ENCODE data around the gene CAPN14. TPM values are rescaled to one million over a fixed set of nuclear protein-coding genes. Genes with fewer than 3 reads are reported as not detected.

Gene CAPN14
- polyA plus RNA-seq, 1 of the 3 experiments (the other 2 are of a cell fraction) = 0.08 TPM

DNA sequence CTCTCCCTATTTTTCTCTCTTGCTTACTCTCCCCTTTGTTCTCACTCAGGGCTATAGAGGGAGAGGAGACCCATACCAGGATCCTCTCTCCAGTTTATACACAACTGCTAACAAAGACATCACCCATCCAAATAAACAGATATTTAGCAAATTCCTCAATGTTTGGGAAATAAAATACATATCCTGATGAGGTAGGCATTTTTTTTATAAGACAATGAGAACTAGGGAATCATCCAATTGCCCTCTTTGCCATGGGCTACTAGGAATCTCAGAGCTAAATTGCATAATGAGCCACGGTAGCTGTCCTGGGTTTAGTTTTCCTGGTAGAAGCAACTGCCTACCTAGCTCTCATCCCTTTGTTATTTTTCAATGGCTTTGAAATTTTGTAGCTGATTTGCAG is 27.1 kb downstream of the CAPN14 start (continued):
- TF ChIP-seq NRF1 (IDR thresholded peaks at IDR 0.05; ENCODE audit: low read depth, low read length) (no peak), RXRA (IDR thresholded peaks at IDR 0.05; ENCODE audit: borderline replicate concordance, low read depth) (no peak), SIN3A (IDR thresholded peaks at IDR 0.05; ENCODE audit: borderline replicate concordance, low read depth, low read length) (no peak), TAF1 (IDR thresholded peaks at IDR 0.05; ENCODE audit: borderline replicate concordance, low read depth, low read length) (no peak)
- TF ChIP-seq, protein P1, sequence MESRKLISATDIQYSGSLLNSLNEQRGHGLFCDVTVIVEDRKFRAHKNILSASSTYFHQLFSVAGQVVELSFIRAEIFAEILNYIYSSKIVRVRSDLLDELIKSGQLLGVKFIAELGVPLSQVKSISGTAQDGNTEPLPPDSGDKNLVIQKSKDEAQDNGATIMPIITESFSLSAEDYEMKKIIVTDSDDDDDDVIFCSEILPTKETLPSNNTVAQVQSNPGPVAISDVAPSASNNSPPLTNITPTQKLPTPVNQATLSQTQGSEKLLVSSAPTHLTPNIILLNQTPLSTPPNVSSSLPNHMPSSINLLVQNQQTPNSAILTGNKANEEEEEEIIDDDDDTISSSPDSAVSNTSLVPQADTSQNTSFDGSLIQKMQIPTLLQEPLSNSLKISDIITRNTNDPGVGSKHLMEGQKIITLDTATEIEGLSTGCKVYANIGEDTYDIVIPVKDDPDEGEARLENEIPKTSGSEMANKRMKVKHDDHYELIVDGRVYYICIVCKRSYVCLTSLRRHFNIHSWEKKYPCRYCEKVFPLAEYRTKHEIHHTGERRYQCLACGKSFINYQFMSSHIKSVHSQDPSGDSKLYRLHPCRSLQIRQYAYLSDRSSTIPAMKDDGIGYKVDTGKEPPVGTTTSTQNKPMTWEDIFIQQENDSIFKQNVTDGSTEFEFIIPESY (IDR thresholded peaks at IDR 0.05; ENCODE audit: borderline replicate concordance, low read depth) = no peak

DNA sequence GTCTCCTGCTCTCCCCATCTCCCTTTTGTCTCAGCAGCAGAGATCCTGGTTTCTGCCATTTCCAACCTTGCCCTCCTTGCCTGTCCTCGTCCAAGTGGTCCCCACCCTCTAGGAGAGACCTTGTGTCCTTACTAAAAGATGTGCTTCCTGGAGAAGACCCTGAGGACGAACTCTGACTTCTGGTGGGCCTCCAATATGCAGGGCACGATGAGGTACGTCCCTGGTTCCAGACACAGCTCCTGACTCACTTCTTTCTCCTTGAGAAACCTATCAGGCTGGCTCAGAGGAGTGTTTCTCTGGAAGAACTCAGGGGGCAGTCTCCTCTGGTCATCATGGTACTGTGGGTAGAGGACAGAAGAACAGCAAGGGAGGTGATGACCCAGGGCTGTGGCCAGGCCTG is 28.2 kb downstream of the CAPN14 start:
- no peak overlapping the region for H3K9ac ChIP-seq
- no peaks in the 10 kb centered on the region for H3K9me2 ChIP-seq
- ChIA-PET CTCF (interaction anchor here (1.2 to 2.9 kb wide), 3 partner anchors 19 to 1024 kb away, joined by 3 to 9 read pairs (median 3); no protein-coding TSS in a partner anchor), POLR2A (no interaction called here)
- no peaks in the 10 kb centered on the region; a peak in 1 of 4 replicates for H3K4me1 ChIP-seq (ENCODE audit: control insufficient read depth in 1 of 2, insufficient read depth in 2 of 2, low read depth in 1 of 2, low read length in 1 of 2)
- H3K9me3 ChIP-seq = no peaks in the 10 kb centered on the region
- no peak overlapping the region for H3K27ac ChIP-seq (ENCODE audit: low read depth in 2 of 2, low read length in 1 of 2)
- no peaks in the 10 kb centered on the region for H3K79me2 ChIP-seq (ENCODE audit: insufficient read depth)
- H2AFZ ChIP-seq (ENCODE audit: low read depth) = no peak overlapping the region
- H4K20me1 ChIP-seq (ENCODE audit: insufficient read depth) = no peaks in the 10 kb centered on the region
- H3F3A ChIP-seq (replicated peaks; ENCODE audit: insufficient read depth) = no peaks in the 10 kb centered on the region
- H3K36me3 ChIP-seq (replicated peaks in 1 of 2; ENCODE audit: control insufficient read depth in 1 of 2, insufficient read depth in 2 of 2, low read length in 1 of 2) = no peaks in the 10 kb centered on the region
- TF ChIP-seq RFX5 (IDR thresholded peaks at IDR 0.05; ENCODE audit: low read length) (no peak), NFIC (IDR thresholded peaks at IDR 0.05; ENCODE audit: borderline replicate concordance) (no peak), EZH2phosphoT487 (IDR thresholded peaks at IDR 0.05; ENCODE audit: borderline replicate concordance, low read depth) (no peak), GATA2 (CRISPR knock-in tag; IDR thresholded peaks at IDR 0.05) (no peak), TAF1 (IDR thresholded peaks at IDR 0.05; ENCODE audit: borderline replicate concordance, low read depth, low read length) (no peak), TEAD4 (IDR thresholded peaks at IDR 0.05; ENCODE audit: borderline replicate concordance, insufficient read depth) (no peak), RXRA (IDR thresholded peaks at IDR 0.05; ENCODE audit: borderline replicate concordance, low read depth) (no peak), TCF12 (IDR thresholded peaks at IDR 0.05) (no peak), YY1 (IDR thresholded peaks at IDR 0.05; ENCODE audit: low read depth) (no peak)
- TF ChIP-seq, protein P2, sequence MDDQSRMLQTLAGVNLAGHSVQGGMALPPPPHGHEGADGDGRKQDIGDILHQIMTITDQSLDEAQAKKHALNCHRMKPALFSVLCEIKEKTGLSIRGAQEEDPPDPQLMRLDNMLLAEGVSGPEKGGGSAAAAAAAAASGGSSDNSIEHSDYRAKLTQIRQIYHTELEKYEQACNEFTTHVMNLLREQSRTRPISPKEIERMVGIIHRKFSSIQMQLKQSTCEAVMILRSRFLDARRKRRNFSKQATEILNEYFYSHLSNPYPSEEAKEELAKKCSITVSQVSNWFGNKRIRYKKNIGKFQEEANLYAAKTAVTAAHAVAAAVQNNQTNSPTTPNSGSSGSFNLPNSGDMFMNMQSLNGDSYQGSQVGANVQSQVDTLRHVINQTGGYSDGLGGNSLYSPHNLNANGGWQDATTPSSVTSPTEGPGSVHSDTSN (IDR thresholded peaks at IDR 0.05) = no peak
- TF ChIP-seq, protein P1 (IDR thresholded peaks at IDR 0.05; ENCODE audit: borderline replicate concordance, low read depth) = no peak
- TF ChIP-seq, protein P3, sequence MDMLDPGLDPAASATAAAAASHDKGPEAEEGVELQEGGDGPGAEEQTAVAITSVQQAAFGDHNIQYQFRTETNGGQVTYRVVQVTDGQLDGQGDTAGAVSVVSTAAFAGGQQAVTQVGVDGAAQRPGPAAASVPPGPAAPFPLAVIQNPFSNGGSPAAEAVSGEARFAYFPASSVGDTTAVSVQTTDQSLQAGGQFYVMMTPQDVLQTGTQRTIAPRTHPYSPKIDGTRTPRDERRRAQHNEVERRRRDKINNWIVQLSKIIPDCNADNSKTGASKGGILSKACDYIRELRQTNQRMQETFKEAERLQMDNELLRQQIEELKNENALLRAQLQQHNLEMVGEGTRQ (IDR thresholded peaks at IDR 0.05; ENCODE audit: borderline replicate concordance, low read depth, low read length) = no peak
- TF ChIP-seq, protein P4, sequence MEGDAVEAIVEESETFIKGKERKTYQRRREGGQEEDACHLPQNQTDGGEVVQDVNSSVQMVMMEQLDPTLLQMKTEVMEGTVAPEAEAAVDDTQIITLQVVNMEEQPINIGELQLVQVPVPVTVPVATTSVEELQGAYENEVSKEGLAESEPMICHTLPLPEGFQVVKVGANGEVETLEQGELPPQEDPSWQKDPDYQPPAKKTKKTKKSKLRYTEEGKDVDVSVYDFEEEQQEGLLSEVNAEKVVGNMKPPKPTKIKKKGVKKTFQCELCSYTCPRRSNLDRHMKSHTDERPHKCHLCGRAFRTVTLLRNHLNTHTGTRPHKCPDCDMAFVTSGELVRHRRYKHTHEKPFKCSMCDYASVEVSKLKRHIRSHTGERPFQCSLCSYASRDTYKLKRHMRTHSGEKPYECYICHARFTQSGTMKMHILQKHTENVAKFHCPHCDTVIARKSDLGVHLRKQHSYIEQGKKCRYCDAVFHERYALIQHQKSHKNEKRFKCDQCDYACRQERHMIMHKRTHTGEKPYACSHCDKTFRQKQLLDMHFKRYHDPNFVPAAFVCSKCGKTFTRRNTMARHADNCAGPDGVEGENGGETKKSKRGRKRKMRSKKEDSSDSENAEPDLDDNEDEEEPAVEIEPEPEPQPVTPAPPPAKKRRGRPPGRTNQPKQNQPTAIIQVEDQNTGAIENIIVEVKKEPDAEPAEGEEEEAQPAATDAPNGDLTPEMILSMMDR (IDR thresholded peaks at IDR 0.05) = no peak
- DNase-seq = no peak
- no peak overlapping the region for H3K4me3 ChIP-seq (ENCODE audit: low read depth in 2 of 2, low read length in 1 of 2)
- no peak overlapping the region for H3K4me2 ChIP-seq
- WGBS (ENCODE audit: low lambda C conversion rate) = 24% methylated on average over 4 of the region's 4 CpGs
- H3K27me3 ChIP-seq (ENCODE audit: insufficient read depth) = no peaks in the 10 kb centered on the region
